WTC11 (cell line): ENCODE results near the gene KRT8.

Experiments
- ATF1 ChIP-seq: sonication (generic); formaldehyde crosslinking; IDR thresholded peaks from 2 replicates; pipeline ENCODE4 v1.8.1; 2023; ENCODE audit warnings: mild to moderate bottlenecking, moderate library complexity, missing genetic modification reagents
- FOXP1 ChIP-seq: sonication (generic); formaldehyde crosslinking; IDR thresholded peaks from 2 replicates; pipeline ENCODE4 v1.8.0; 2022; ENCODE audit warnings: missing genetic modification reagents, mild to moderate bottlenecking, moderate library complexity, borderline replicate concordance
- NR2C2 ChIP-seq: sonication (generic); formaldehyde crosslinking; IDR thresholded peaks from 2 replicates; pipeline ENCODE4 v1.8.0; 2022; ENCODE audit warnings: mild to moderate bottlenecking, missing genetic modification reagents
- NR3C1 ChIP-seq: sonication (generic); formaldehyde crosslinking; conservative IDR thresholded peaks from 2 replicates; pipeline ENCODE4 v1.8.1; 2023; ENCODE audit warnings: low read depth, mild to moderate bottlenecking, missing genetic modification reagents
- OVOL2 ChIP-seq: fragments of 250-450 bp; sonication (Bioruptor Pico); IDR thresholded peaks from 2 replicates; pipeline ENCODE4 v1.9.0; 2021; ENCODE audit warnings: mild to moderate bottlenecking, borderline replicate concordance
- SP1 ChIP-seq: sonication (generic); formaldehyde crosslinking; conservative IDR thresholded peaks from 2 replicates; pipeline ENCODE4 v1.8.1; 2022; ENCODE audit warnings: missing genetic modification reagents
- TEAD1 ChIP-seq: sonication (generic); formaldehyde crosslinking; IDR thresholded peaks from 2 replicates; pipeline ENCODE4 v1.8.0; 2022; ENCODE audit warnings: mild to moderate bottlenecking, missing genetic modification reagents
- ZNF138 ChIP-seq: sonication (generic); formaldehyde crosslinking; conservative IDR thresholded peaks from 2 replicates; pipeline ENCODE4 v1.8.1; 2022; ENCODE audit warnings: mild to moderate bottlenecking, moderate library complexity, missing genetic modification reagents
- TF ChIP-seq, protein P1 (sequence below): sonication (generic); formaldehyde crosslinking; IDR thresholded peaks from 2 replicates; pipeline ENCODE4 v1.8.1; 2022; ENCODE audit warnings: missing genetic modification reagents, borderline replicate concordance
- TF ChIP-seq, protein P2 (sequence below): fragments of 200-600 bp; IDR thresholded peaks from 2 replicates; pipeline ENCODE4 v1.8.0; 2022; ENCODE audit warnings: antibody characterized with exemption
- TF ChIP-seq, protein P3 (sequence below): sonication (generic); formaldehyde crosslinking; conservative IDR thresholded peaks from 2 replicates; pipeline ENCODE4 v1.8.1; 2023; ENCODE audit warnings: mild to moderate bottlenecking, low read depth, missing genetic modification reagents, moderate library complexity
- TF ChIP-seq, protein P4 (sequence below): sonication (generic); formaldehyde crosslinking; IDR thresholded peaks from 2 replicates; pipeline ENCODE4 v1.8.1; 2023; ENCODE audit warnings: mild to moderate bottlenecking, missing genetic modification reagents, moderate library complexity

DNA sequence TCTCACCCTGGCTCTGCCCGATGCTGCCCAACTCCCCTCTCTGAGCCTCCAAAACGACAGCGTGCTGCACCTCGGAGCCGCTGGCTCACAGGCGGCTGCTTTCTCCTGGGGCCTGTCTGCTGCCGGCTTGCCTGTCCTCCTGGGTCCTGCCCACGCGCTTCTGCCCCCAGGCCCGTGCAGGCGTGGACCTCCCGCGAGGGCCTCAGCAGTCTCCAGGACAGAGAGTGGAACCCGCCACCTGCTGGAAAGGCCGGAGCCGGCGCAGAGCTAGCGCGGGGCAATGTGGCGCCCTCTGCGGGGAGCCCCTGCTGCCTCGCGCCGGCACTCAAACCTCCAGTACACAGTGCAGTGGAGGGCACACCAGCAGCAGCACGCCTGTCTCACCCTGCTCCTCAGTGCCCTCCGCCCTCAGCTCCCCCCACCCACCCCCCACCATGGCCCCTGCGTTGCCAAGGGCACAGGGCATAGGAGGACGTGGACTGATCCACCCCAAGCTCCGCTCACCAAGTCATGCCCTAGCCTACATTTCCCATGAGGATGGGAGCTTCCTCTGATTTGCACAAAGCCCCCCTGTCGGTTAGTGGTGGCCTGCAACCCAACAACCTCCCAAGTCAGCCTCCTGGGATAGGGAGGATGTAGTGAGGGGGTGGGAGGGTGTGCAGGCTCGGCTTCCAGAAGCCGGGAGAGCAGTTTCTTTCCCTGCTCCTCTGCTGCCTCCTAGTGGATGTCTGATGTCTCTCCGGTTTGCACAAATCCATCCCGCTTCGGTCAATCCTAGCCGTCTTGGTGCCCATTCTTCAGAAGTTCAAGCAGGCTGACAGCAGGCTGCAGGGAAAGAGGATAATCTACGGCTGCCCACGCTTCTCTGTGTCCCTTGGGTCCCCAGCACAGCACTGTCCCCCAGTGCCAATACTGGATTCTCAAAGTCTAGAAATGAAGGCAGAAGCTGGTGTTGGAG is 25.2 kb downstream of the KRT8 start:
- TF ChIP-seq SP1 (CRISPR knock-in tag) (peak; percentile 2; the same call in 1 of the 2 replicates), NR2C2 (CRISPR knock-in tag) (no peak), OVOL2 (CRISPR knock-in tag) (no peak), ZNF138 (CRISPR knock-in tag) (no peak), NR3C1 (no peak), ATF1 (CRISPR knock-in tag) (no peak), FOXP1 (CRISPR knock-in tag) (no peak), TEAD1 (CRISPR knock-in tag) (no peak)
- TF ChIP-seq, protein P1, sequence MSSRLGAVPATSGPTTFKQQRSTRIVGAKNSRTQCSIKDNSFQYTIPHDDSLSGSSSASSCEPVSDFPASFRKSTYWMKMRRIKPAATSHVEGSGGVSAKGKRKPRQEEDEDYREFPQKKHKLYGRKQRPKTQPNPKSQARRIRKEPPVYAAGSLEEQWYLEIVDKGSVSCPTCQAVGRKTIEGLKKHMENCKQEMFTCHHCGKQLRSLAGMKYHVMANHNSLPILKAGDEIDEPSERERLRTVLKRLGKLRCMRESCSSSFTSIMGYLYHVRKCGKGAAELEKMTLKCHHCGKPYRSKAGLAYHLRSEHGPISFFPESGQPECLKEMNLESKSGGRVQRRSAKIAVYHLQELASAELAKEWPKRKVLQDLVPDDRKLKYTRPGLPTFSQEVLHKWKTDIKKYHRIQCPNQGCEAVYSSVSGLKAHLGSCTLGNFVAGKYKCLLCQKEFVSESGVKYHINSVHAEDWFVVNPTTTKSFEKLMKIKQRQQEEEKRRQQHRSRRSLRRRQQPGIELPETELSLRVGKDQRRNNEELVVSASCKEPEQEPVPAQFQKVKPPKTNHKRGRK (CRISPR knock-in tag) = no peak
- TF ChIP-seq, protein P2, sequence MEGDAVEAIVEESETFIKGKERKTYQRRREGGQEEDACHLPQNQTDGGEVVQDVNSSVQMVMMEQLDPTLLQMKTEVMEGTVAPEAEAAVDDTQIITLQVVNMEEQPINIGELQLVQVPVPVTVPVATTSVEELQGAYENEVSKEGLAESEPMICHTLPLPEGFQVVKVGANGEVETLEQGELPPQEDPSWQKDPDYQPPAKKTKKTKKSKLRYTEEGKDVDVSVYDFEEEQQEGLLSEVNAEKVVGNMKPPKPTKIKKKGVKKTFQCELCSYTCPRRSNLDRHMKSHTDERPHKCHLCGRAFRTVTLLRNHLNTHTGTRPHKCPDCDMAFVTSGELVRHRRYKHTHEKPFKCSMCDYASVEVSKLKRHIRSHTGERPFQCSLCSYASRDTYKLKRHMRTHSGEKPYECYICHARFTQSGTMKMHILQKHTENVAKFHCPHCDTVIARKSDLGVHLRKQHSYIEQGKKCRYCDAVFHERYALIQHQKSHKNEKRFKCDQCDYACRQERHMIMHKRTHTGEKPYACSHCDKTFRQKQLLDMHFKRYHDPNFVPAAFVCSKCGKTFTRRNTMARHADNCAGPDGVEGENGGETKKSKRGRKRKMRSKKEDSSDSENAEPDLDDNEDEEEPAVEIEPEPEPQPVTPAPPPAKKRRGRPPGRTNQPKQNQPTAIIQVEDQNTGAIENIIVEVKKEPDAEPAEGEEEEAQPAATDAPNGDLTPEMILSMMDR = peak; percentile 86
- TF ChIP-seq, protein P3, sequence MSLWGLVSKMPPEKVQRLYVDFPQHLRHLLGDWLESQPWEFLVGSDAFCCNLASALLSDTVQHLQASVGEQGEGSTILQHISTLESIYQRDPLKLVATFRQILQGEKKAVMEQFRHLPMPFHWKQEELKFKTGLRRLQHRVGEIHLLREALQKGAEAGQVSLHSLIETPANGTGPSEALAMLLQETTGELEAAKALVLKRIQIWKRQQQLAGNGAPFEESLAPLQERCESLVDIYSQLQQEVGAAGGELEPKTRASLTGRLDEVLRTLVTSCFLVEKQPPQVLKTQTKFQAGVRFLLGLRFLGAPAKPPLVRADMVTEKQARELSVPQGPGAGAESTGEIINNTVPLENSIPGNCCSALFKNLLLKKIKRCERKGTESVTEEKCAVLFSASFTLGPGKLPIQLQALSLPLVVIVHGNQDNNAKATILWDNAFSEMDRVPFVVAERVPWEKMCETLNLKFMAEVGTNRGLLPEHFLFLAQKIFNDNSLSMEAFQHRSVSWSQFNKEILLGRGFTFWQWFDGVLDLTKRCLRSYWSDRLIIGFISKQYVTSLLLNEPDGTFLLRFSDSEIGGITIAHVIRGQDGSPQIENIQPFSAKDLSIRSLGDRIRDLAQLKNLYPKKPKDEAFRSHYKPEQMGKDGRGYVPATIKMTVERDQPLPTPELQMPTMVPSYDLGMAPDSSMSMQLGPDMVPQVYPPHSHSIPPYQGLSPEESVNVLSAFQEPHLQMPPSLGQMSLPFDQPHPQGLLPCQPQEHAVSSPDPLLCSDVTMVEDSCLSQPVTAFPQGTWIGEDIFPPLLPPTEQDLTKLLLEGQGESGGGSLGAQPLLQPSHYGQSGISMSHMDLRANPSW (CRISPR knock-in tag) = no peak
- TF ChIP-seq, protein P4, sequence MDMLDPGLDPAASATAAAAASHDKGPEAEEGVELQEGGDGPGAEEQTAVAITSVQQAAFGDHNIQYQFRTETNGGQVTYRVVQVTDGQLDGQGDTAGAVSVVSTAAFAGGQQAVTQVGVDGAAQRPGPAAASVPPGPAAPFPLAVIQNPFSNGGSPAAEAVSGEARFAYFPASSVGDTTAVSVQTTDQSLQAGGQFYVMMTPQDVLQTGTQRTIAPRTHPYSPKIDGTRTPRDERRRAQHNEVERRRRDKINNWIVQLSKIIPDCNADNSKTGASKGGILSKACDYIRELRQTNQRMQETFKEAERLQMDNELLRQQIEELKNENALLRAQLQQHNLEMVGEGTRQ (CRISPR knock-in tag) = no peak
